ENCODE measurements around the gene RTEL1.
"Not testable (repeated sequence)": the region's sequence is repeated elsewhere in the genome, so short reads cannot be mapped to it uniquely, and the experiment has no call there.

RTEL1 gene, protein sequence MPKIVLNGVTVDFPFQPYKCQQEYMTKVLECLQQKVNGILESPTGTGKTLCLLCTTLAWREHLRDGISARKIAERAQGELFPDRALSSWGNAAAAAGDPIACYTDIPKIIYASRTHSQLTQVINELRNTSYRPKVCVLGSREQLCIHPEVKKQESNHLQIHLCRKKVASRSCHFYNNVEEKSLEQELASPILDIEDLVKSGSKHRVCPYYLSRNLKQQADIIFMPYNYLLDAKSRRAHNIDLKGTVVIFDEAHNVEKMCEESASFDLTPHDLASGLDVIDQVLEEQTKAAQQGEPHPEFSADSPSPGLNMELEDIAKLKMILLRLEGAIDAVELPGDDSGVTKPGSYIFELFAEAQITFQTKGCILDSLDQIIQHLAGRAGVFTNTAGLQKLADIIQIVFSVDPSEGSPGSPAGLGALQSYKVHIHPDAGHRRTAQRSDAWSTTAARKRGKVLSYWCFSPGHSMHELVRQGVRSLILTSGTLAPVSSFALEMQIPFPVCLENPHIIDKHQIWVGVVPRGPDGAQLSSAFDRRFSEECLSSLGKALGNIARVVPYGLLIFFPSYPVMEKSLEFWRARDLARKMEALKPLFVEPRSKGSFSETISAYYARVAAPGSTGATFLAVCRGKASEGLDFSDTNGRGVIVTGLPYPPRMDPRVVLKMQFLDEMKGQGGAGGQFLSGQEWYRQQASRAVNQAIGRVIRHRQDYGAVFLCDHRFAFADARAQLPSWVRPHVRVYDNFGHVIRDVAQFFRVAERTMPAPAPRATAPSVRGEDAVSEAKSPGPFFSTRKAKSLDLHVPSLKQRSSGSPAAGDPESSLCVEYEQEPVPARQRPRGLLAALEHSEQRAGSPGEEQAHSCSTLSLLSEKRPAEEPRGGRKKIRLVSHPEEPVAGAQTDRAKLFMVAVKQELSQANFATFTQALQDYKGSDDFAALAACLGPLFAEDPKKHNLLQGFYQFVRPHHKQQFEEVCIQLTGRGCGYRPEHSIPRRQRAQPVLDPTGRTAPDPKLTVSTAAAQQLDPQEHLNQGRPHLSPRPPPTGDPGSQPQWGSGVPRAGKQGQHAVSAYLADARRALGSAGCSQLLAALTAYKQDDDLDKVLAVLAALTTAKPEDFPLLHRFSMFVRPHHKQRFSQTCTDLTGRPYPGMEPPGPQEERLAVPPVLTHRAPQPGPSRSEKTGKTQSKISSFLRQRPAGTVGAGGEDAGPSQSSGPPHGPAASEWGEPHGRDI (N-terminal part only)

DNA sequence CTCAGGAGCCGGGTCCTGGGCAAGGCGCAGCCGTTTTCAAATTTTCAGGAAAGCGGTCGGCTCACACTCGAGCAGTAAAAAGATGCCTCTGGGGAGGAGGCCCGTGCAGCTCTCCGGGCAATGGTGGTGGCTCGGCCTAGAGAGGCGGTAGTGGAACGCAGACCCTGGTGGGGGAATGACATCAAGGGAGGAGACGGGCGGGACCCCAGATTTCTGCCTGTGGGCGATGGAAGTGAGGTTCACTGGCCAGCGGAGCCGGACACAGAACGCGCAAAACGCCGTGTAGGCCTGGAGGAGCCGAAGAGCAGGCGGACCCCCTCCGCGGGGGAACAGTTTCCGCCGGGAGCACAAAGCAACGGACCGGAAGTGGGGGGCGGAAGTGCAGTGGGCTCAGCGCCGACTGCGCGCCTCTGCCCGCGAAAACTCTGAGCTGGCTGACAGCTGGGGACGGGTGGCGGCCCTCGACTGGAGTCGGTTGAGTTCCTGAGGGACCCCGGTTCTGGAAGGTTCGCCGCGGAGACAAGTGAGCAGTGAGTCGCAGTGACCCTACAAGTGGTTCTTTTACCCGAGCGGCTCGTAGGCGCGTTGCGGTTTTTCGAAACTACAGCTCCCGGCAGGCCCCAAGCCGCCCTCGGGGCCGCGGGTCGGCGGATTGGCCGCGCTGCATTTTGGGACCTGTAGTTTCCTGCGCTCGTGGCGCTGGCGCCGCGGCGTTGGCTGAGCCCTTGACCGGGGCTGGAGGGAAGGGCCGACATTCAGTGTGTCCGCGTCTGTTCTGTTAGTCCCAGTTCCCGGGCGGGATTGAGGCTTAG is at the start of gene RTEL1:
Gene RTEL1, plus strand, starts transcription at position 376 of the 812 bp plus-strand sequence. CDS start 1,091 bp downstream, outside the sequence.
- DNase-seq = peak; percentile 75

DNA sequence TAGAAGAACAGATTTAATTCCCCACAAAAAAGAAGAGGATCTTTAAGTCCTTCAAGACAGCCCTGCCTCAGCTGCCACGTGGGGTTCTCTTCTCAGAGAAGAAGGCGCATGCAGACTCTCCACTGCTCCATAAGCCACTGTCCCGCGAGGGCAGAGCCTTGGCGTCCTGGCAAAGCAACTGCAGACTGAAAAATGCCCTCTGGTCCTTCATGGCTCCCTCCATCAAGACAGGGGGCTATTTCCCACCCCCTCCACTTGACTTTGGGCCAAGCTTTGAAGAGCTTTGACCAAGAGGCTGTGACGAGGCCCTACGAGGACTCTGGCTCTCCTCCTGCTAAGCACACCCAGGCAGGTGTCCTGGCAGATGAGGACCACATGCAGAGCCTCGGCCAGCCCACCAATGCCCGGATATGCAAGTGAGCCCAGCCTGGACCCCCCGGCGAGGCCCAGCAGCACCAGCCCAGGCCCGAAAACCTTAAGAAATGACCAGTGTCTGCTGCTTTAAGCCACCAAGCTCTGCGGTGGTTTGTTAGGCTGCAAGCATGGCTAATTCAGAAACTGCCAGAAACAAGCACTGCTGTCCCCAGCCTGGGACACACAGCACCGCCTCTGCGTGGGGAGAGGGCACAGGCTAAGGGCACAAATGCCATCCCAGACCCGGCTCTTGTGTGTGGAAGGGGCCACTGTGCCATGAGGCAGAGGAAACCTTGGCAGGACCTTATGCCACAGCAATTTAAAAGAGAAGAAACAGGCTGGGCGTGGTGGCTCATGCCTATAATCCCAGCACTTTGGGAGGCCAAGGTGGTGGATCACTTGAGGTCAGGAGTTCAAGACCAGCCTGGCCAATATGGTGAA is 47.3 kb upstream of the RTEL1 start:
- no peak for DNase-seq

DNA sequence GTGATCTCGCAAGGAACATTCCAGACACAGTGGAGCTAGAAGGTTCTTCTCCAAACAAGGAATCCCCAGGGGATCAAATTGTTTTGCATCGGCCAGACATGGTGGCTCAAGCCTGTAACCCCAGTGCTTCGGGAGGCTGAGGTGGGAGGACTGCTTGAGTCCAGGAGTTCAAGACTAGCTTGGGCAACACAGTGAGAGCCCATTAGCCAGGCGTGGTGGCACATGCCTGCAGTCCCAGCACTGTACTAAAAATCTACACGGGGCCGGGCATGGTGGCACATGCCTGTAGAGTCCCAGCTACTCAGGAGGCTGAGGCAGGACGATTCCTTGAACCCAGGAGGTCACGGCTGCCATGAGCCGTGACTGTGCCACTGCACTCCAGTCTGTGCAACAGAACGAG is 46.5 kb upstream of the RTEL1 start:
- DNase-seq = no peak

GRCh38 chr20:63612276-63612931 is 45.7 kb upstream of the RTEL1 start:
- no peak for DNase-seq

- not testable (repeated sequence) for DNase-seq
Measured at GRCh38 chr20:63613863-63614594, 44.1 kb upstream of the RTEL1 start.

GRCh38 chr20:63617092-63617875 is 40.8 kb upstream of the RTEL1 start:
- no peak for DNase-seq

DNA sequence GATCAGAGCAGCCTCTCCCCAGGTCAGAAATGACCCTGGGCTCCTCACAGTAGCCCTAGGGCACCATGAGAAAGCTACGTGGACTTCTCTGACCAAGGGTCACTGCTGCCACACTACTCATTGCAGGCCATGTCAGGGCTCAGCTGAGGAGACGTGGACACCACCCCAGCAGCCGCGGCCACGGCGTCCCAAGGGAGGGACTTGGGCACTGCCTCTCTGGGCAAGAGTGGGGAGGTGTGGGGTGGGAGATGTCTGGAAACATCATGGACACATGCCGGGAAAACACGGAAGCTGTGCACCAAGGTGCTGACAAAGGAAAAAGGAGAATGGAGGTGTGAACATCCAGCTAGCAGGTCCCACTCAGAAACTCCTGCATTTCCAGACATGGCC is 40.2 kb upstream of the RTEL1 start:
- DNase-seq = no peak

DNA sequence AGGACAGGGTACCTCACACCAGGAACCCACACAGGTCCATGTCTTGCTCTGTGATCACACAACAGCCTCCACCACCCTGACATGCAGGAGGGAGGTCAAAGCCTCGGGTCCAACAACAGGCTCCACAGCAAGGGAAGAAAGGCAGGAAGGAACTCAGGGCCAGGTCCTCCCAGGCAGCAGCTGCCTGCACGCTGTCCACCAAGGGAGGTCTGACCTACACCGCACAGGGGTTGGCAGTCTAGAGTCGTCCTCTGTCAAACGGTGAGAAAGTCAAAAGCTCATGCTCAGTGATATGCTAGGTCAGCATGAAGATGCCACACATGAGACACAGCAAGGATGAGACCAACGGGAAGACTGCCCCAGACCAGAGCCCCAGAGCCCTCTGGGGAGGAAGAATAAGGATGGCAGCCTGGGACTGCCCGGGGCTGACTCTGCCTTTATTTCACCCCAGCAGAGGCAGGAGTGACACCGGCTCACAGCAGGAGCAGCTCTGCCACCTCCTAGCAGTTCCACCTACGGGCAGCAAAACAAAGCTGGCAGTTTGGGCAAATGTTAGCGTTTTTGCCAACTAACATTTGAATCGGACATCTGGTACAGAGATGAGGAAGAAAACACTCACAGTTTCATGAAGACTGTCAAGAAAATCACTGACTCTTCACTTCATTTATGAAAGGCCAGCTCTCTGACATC is 39.7 kb upstream of the RTEL1 start:
- DNase-seq = no peak

DNA sequence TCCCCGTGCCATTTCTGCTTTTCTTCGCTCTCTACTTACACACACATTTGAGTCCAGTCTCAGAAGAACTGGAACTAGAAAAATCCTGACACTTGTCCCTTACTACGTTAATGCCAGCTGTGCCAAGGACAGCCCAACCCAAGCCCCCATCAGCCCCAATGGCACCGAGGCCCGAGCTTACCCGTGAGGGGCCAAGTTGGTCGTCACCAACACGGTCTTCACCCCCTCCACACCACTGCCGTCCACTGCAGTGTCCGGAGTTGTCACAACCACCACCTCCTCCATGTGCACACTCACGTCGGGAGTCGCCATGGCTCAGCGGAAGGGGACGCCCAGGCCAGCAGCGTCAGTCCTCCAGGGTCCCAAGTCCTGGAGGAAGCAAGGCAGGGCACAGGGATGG is 39.0 kb upstream of the RTEL1 start:
- no peak for DNase-seq

DNA sequence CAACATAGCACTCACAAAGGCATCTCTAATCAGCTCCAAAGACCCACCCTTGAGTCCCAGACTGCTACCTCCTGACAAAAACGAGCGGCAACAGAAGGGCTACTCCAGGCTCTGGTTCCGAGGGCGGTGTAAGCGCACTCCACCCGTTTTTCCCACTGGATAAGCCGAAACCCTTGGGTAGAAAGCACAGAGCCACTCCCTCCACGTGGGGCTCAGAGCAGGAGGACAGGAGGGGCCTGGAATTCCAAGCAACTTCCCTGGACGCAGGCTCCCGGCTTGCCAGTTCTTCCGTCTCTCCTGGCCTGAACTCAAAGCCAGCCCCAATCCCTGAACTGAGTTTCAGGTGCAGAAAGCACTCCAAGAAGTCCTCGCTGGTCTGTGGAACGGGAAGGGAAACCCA is 38.6 kb upstream of the RTEL1 start:
- DNase-seq = no peak

GRCh38 chr20:63620991-63621390 is 37.1 kb upstream of the RTEL1 start:
- no peak for DNase-seq

GRCh38 chr20:63622096-63622495 is 36.0 kb upstream of the RTEL1 start:
- no peak for DNase-seq

DNA sequence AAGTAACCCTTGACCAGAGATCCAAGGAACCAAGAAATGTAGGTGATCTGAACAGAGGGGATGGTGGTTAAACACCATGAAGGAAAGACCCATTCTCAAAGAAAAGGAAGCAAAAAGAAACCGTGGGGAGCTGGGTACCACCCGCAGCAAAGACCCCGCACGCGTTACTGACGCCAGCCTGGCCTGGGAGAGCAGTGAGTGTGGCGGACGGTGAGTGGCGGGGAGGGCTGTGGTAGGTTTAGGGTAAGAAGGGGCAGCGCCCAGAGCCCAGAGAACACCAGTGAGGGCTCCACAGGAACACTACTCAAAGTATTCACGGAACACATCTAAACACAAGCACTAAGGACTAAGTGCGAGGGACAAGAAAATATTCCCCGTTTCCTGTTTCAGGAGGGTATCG is 35.4 kb upstream of the RTEL1 start:
- DNase-seq = no peak

- DNase-seq = no peak
Measured at GRCh38 chr20:63624486-63624885, 33.6 kb upstream of the RTEL1 start.

GRCh38 chr20:63625771-63626423 is 32.2 kb upstream of the RTEL1 start:
- DNase-seq = no peak

DNA sequence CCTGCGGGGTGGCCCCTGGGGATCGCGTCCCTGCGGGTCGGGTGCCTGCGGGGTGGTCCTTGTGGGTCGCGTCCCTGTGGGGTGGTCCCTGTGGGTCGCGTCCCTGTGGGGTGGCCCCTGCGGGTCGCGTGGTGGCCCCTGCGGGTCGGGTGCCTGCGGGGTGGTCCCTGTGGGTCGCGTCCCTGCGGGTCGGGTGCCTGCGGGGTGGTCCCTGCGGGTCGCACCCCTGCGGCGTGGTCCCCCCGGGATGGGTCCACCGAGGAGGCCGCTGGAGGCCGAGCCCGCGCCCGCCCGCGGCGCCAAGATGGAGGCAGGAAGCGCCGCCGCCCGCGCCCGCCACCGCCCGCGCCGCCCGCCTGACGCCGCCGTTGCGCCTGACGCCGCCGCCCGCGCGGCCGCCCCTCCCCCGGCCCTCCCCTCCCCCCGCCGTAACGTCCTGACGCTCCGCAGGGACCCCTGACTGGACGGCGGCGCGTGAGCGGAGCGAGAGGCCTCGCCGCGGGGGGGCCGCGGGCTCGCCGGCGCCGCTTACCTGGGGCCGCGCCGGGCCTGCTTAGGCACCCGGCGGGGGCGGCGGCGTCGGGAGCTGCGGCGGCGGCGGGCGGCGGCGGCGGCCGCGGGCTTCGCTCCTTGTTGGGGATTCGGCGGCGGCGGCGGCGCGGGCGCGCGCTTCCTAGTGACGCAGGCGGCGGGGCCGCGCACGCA is 31.5 kb upstream of the RTEL1 start, which contains the start of gene GMEB2:
Gene GMEB2, minus strand, starts transcription at position 678 of the 705 bp plus-strand sequence. CDS start 7,704 bp downstream, outside the sequence.
- DNase-seq = no peak

DNA sequence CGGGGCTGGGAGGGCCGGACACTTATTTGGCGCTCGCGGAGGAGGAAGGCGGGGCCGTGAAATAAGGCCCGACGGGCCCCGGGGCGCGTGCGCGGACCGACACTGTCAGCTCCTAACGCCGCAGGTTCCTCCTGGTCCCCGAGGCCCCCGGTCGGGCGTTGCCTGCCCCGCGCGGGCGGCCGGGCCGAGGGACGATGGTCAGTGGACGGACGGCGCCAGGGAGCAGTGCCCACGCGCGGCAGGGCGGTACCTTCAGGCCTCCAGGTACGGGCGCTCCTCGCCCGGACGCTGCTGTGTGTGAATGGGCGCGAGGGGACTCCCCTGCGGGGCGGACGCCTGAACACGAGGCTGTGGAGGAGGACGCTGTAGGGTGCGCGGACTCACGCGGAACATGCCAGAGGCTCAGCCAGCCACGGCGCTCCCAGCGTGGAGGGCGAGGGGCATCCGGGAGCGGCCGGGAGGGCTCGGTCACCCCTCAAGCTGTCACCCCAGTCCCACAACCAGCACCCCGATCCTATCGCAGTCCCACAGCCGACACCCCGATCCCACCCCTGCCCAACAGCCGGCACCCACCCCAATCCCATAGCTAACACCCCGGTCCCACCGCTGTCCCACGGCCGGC is 30.9 kb upstream of the RTEL1 start:
- peak; percentile 72 for DNase-seq
